NCI-H1105 treated with DMSO at 0.1 percent for 48 hours (cell line): ENCODE results near the gene SPATA16.
A peak's percentile ranks its signal among the peaks of the same experiment; 100 is the strongest.
"Not testable (repeated sequence)": the region's sequence is repeated elsewhere in the genome, so short reads cannot be mapped to it uniquely, and the experiment has no call there.

Source experiments
- DNase-seq: peaks from one replicate; lab custom pipeline; 2025; lab: John Stamatoyannopoulos, UW

Gene SPATA16

DNA sequence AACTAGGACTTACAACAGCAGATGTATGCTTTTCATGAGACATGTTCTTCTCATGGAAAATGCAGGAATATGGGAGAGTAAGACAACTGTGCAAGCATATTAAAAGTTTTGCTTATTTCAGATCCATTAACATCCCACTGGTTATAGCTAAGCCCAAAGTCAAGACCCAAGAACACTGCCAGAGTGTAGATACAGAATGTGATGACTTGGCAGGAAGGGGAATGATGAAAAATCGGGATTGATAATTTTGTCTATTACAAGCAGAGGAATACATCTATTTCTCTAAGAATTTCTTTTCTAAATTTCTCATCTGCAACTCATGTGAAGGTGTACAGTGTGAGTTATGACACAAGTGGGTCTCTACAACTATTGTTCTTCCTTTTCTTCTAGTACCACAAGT, 76.4 kb downstream of the SPATA16 start:
- DNase-seq, result no peak

DNA sequence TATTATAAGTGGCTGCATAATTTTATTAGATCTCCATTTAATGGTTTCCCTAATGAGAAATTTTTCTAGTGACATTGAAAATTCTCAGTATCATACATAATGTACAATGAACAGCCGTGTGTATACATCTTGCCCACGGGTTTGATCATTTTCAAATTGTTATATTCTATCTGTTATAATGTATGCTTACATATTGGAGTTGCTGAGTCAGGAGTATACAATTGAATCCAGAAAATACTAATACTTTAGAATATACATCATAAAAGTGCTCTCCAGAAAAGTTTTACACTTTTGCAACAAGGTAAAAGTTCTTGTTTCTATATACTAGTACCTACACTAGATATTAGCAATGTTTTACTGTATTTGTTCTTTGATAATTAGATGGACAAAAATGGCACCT, 82.8 kb downstream of the SPATA16 start:
- no peak for DNase-seq

DNA sequence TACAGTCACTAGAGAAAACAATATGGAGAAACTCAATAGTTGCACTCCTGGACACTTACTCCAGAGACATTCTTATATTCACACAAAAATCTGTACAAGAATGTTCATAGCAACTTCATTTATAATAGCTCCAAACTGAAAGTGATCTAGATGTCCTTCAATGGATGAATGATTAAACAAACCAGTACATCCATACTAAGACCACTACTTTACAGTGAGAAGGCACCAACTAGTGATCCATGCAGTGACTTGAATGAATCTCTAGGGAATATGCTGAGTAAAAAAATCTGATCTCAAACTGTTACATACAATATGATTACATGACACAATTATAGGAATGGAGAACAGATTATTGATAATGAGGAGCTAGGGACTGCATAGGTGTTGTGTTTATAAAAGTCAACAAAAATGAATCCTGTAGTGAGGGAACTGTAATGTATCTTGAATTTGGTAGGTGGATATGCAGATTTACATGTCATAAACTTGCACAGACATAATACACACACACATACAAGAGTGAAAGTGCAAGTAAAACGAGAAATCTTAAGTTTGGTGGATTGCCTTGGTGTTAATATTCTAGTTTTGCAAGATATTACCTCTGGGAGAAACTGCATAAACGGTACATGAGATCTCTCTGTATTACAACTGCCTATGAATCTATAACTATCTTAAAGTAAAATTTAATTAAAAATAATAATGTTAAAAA, 85.7 kb downstream of the SPATA16 start:
- no peak for DNase-seq

DNA sequence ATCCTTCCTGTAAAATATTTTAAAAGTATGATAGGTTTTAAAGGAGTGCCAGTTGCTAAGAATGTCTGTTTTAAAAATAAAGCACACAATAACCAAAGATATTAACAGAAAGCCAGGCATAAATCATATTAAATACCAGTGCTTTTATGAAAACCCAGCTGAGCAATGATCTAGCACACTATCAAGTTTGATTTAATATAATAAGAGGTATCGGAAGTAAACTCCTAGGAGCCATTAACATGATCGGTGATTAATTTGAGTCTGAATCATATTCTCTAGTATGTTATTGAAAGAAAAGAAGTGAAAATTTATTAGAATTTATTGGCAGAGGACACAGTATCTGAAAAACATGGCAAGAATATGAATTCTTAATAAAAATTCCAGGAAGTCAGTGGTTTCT, 91.7 kb downstream of the SPATA16 start:
- no peak for DNase-seq

DNA sequence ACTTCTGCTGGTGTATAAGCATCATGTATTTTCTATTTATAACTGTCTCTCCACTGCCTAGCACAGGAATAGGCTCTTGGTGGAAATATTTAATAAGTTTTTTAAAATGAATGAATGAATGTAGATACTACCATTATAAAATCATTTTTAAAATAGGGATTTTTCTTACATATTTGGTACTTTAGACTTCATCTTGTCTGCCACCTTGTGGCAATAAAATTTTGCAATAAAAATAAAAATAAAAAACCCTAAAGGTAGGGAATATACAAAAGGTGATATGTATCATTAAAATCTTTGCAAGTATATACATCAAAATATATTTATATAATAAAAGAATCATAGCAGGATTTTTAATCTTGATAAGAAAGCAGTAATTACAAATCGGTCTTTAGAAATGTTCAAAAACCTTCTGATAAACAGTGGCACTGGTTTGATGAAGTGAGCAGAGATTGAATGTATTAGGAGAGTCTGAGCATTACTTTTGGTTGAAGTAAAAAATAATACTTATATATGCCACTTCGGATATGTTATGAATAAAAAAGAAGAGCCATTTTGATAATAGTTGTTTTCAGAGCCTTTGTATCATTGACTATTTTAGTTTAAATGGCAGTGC, 95.2 kb downstream of the SPATA16 start:
- peak; percentile 20 for DNase-seq

DNA sequence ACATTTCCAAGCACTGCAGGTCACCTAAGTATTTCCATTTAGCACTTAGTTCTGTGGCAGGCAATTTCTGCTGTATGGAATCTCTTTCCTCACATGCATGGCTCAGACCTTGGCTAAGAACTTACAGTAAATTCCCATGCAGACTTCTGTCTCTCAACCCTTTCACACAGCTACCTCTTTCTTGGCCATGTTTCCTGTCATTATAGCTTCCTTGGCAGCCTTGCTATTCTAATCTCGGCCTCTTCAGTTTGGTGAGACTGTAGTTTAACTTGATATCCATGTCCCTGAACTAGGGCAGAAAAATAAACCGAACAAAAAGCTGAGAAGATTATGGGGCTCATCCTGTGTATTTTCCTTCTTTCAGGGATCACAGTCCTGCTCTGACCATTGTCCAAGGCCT, 96.0 kb downstream of the SPATA16 start:
- DNase-seq, result no peak

DNA sequence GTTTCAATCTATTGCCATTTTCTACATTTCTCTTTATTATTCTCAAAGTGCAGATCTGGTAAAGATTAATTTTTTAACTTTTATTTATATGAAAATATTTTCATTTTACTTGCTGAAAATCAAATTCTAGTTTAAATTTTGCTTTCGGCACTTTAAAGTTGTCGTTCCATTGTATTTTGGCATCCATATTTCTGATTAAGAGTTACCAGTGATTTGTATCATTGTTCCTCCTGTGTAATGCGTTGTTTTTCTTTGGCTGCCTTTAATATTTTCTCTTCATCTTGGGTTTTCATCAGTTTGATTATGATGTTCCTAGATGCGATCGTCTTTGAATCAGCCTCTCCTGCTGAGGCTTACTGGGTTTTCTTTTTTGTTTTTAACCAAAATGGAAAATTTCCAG, 97.3 kb downstream of the SPATA16 start:
- no peak for DNase-seq

DNA sequence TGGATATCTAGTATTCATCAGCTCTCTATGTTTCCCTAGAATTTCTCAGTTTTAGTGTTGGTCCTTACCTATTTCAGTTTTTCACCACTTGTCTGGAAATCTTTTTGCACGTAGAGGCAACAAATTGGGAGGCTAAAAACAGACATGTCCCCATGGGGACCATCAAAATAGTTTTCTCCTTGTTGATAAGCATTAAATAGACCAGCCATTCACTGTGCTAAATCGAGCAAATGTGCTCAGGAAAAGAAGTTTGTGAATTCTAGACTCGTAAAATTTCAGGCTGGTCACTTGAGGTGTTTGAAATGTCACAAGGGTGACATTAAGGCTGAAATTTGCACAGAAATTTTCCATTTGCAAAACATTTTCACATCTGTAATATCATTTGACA, 102.6 kb downstream of the SPATA16 start:
- DNase-seq, result no peak

DNA sequence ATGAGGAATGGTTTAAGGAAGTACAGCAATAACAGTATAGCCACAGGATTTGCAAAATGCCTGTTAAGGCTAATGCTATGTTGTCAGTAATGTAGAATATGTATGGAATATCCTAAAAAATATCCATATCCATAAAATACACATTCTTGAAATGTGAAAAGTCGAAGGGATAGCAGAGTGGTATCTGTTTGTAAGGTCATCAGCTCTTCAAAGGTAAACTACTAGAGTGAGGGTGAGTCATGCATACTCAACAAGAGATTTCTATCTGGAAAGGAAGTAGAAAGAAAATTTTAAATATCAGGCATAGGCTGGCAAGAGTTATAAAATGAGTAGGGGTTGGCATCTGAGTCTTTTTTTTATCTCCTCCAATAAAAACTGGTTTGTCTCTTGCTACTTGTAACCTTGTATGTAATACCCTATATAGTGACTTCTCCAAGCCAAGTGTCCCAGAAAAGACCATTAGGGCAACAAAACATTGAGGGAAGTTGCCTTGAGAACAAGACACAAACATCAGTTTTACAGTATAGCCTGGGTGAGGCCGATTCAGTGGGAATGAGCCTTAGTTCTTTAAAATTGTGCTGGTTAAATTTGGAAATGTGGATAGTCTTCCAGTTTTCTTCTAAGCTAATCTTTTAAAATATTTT, 103.1 kb downstream of the SPATA16 start:
- no peak for DNase-seq

DNA sequence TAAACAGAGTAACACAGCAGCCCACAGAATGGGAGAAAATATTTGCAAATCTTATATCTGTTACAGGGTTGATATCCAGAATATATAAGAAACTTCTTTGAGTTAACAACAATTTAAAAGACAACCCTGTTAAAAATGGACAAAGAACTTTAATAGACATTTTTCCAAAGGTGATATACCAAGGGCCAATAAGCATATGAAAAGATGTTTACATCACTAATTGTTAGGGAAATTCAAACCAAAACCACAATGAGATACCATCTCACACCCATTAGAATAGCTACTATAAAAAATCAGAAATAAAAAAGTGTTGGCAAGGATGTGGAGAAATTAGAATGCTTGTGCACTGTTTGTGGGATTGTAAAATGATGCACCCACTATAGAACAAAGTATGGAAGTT, 110.8 kb downstream of the SPATA16 start:
- DNase-seq, result no peak

DNA sequence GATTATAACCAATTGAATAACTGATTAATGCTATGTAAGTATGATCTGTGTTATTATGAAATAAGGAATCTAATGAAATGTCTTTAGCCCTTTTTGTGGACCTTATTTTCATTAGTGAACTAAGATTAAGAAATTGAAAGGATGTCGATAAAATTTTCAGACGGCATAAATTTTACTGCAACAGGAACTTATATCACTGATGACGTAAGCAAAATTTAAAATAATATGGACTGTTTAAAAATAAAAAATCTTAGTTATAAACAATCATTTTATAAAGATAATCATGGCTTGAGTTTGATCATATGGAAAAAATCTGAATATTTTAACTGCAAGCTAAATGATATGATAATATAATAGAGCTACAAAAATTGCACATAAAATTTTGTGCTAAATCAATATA, 112.7 kb downstream of the SPATA16 start:
- no peak for DNase-seq

DNA sequence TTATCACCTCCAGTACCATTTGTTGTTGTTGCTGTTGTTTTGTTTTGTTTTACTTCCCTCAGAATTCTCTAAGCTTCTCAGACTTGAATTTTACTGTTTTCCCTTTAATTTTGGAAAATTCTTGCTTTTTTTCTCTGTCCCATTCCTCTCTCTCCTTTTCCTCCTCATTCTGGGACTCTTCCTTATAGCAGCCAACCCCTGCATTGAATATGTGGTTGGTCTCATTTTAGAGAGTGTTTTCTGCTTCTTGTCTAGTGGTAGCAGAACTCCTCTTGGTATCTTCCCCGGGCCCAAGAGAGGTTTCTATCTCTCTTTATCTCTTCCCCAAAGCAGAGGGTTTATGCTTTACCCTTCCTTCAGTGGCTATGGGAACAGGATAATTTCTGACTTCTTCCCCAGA, 113.6 kb downstream of the SPATA16 start:
- no peak for DNase-seq

DNA sequence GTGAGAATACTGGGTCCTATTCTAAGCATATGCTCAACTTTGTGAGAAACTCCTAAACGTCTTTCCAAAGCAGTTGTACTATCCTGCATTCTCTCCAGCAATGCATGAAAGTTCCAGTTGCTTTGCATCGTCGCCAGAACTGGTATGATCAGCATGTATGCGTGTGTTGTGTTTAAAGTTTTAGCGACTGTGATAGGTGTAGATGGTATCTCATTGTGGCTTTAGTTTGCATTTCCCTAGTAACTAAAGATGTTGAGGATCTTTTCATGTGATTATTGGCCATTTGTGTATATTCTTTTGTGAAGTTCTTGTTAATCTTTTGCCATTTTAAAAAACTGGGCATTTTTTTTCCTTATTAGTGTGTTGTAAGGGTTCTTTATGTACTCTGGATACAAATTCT, 115.1 kb downstream of the SPATA16 start:
- no peak for DNase-seq

DNA sequence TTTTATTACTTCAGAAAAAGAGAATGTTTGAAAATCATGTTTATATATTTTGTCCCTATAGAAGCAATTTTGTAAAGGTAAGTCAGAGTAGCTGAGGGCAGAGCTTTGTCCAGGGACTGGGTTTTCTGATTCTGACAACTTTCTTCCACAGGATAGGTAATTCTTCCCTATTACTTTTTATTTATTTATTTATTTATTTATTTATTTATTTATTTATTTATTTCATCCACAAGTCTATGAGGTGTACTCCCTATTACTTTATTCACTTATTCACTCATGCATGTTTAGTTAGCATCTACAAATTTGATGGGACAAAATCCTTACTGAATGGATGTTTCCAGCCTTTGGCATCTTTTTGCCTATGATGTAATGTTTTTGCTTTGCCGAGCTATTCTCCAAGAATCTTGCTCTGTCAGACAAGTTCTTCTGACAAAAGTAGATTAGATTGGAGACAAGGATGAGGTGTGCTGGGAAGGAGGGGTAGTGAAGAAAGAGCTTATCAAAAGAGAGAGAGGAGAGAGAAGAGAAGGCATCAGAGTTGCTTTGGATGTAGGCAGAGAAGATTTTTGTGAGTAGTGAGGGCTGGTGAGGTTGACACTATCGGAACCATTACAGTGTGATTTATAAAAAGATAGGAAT, 119.4 kb downstream of the SPATA16 start:
- no peak for DNase-seq

DNA sequence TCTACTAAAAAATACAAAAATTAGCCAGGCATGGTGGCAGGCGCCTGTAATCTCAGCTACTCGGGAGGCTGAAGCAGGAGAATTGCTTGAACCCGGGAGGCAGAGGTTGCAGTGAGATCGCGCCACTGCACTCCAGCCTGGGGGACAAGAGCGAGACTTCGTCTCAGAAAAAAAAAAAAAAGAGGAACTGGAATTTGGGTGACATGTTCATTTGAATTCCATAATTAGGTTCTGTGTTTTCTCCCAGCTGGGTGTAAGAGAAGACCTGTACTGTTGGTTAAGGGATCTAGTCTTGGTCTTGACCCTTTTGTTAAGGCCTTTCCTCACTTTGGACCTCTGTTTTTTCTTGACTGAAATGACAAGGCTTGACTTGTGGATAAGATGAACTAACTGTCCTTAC, 120.9 kb downstream of the SPATA16 start:
- not testable (repeated sequence) for DNase-seq

DNA sequence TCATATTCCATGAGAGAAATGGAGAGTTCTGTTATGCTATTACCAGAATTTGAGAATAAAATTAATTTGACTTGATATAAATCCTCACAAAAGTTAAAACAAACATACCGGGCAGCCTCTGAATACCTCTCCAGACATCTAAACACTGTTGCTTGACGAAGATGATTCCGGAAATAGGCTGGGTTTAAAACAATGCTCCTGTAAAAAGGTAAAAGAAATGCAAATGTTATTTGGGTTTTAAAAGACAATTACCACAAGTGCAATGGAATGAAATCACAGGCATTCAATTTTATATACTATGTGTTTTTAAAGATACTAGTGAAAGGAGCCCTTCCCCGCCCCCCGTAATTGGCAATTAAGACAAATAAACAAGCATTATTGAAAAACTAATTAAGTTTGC, 121.7 kb downstream of the SPATA16 start:
- DNase-seq, result no peak

DNA sequence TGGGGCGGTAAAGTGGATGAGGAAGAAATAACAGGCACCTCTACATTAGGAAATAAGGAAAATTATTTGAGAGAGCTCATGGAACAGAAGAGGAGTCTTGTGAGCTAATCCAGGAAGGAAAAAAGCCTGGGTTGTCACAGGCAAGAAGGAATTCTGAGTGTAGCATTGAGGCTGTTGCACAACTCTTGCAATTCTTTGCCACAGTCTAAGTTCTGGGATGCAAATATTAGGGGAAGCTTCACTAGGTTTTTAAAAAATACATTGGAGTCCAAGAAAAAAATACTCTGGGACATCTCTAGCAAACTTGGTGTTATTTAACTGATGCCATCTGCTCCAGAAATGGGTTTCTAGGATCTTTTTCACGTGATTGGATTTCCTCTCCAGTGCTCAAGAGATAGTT, 122.3 kb downstream of the SPATA16 start:
- no peak for DNase-seq

DNA sequence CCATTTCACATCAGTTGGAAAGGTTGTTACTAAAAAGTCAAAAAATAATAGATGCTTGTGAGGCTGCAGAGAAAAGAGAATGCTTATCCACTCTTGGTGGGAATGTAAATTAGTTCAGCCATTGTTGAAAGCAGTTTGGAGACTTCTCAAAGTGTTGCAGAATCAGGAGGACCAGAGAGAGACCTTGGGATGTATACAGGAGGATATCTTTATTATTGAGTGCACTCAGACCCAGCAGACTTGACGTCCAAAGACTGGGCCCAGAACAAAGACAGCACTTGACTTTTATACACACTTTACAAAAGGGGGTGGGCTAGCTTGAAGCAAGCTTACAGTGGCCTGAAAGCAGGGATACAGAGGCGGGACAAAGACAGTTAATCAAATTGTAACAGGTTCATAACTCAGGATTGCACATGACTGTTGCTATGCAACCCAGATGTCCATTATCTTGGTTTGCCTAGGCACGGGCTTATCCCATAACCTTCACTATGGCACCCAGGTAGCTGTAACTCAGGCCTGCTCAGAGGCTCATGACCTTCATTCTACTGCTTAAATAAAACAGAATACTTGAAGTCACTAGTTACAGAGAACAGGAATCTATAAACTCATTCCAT, 127.7 kb downstream of the SPATA16 start:
- DNase-seq, result no peak

DNA sequence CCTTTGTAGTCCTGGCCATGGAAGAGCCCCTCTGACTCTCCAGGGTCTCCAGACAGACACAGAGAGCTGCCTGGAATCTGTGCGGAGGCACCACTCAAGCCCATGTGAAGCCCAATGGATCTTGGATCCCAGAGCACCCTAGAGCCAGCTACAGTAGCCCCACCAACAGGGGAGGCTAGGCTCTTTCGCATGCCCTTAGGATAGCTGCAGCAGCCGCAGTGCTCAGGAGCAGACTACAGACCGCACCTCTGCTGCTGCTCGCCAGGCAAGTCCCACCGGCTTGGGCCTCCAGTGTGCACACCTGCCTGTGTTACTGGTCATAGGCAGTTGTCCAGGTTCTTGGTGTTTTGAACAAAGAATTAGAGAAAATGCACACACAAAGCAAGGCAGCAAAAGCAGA, 131.6 kb downstream of the SPATA16 start:
- DNase-seq, result no peak

DNA sequence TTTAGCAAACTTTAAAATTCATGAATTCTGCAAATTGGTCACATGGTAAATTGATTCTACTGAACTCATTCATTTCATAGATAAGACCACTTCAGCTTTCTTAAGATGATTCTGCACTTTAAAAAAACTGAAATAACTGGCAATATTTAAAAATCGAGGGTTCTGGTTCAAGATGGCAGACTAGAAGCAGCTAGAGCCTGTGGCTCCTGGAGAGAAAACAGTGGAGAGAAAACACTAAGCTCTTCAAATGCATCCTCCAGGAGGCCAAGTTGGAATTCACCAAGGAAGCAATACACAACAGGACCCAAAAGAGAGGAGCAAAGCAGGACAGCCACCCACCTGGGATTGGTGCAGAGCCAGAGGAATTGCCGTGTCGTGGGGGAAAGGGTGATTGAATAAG, 132.1 kb downstream of the SPATA16 start:
- no peak for DNase-seq

DNA sequence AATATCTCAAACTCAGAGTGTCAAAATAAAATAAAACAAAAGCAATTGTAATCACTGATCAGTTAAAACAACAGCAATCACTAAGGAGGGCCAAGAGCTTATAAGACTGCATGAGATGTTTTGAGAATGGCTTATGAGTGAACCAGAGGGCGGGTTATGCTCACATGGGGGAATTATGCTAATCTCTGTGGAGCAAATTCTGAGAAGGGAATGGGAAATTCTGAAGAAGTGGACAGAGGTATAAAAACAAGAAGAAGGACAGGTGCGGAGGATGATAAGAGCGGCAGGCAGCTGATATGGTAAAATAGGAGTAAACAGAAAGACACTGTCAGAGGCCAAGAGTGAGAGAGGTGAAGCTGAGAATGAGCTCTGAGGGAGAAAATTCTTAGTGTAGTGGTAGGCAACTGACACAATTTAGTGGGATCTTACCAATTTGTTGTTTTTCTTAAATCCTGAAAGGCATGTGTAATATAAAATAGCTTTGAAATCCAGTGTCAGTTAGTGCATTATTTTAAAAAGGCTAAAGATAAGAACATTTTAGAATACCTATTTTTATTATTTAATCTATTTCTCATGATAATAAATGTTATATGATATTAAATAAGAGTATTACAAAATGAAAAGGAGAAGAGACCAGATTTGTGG, 133.8 kb downstream of the SPATA16 start:
- DNase-seq, result no peak

DNA sequence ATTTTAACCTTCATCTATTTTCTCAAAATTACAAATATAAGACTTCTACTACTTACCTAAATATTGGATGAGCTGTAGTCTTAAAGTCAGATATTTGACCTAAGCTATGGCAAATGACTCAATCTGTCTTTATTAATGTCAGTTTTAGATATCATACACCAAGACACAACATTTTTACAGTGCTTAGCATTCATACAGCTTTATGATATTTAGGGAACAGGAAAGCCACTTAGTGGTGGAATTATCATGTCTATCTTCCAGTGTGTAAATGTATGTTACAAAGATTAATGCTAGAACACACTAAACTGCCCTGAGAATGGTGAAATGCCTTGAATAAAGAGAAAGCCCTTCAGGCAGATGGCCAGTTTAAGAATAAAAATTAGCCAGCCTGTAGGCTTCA, 135.0 kb downstream of the SPATA16 start:
- no peak for DNase-seq
